ENCODE results near the gene NEGR1. TPM values are rescaled to one million over a fixed set of nuclear protein-coding genes. Genes with fewer than 3 reads are reported as not detected.

The NEGR1 gene
- total RNA-seq, 1 experiment from 2014 or later, result 0.05 TPM

DNA sequence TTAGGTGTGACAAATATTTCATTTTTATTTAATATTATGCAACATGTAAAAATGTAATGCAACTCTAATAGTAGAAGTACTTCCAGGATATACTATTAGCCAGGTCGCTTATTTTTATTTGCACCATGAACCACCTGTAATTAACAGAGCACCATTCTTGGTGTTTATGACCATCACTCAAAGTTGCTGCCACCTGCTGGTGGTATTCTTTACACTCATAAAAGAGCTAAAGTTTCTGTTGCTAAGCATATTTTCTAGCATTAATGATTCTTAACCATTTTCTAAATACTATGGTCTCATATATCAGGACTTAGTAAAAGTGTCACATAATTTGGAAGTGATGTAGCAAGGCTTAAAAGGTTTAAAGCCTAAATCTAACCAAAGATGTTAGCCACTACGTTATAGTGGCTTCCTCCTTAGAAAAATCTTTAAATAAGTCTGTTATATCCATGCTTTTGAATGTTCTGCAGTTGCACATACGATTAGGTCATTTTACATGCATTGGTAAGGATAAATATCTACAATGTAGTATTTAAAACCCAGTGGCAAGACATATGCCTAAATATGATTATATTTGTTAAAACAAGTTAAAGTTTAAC, 244.5 kb downstream of the NEGR1 start:
- no peak overlapping the region for H3K27ac ChIP-seq (ENCODE audit: low read depth, low read length)
- H3K4me2 ChIP-seq (ENCODE audit: low read length), result no peak overlapping the region
- H3K27me3 ChIP-seq (ENCODE audit: insufficient read depth, low read length), result no peaks in the 10 kb centered on the region
- CTCF ChIA-PET, result no interaction called here
- peaks cover 8 to 9% of the 10 kb centered on the region in 2 experiments; a peak in 3 of 4 replicates for H3K9me3 ChIP-seq (ENCODE audit: control insufficient read depth in 1 of 2, insufficient read depth in 1 of 2, low read depth in 1 of 2, low read length in 2 of 2)
- no peaks in the 10 kb centered on the region for H3K79me2 ChIP-seq (ENCODE audit: insufficient read depth, low read length)
- H3K4me1 ChIP-seq (ENCODE audit: control insufficient read depth in 1 of 2, insufficient read depth in 2 of 2, low read length in 2 of 2), result no peaks in the 10 kb centered on the region
- RAD21 ChIA-PET (ENCODE audit: low non-redundant PET in 1 of 2, low total read pairs in 2 of 2, uncharacterized antibody in 2 of 2, unreplicated experiment in 2 of 2), result no interaction called here
- no peaks in the 10 kb centered on the region for H3K9me2 ChIP-seq (ENCODE audit: insufficient read depth)
- TF ChIP-seq RAD21 (IDR thresholded peaks at IDR 0.05; ENCODE audit: low read depth) (peak; percentile 23; the same call in 1 of the 2 replicates), YY1 (IDR thresholded peaks at IDR 0.05; ENCODE audit: extremely low read depth, insufficient replicate concordance, low read depth, low read length) (no peak), SRF (IDR thresholded peaks at IDR 0.05; ENCODE audit: low read depth) (no peak)
- TF ChIP-seq, protein P1, sequence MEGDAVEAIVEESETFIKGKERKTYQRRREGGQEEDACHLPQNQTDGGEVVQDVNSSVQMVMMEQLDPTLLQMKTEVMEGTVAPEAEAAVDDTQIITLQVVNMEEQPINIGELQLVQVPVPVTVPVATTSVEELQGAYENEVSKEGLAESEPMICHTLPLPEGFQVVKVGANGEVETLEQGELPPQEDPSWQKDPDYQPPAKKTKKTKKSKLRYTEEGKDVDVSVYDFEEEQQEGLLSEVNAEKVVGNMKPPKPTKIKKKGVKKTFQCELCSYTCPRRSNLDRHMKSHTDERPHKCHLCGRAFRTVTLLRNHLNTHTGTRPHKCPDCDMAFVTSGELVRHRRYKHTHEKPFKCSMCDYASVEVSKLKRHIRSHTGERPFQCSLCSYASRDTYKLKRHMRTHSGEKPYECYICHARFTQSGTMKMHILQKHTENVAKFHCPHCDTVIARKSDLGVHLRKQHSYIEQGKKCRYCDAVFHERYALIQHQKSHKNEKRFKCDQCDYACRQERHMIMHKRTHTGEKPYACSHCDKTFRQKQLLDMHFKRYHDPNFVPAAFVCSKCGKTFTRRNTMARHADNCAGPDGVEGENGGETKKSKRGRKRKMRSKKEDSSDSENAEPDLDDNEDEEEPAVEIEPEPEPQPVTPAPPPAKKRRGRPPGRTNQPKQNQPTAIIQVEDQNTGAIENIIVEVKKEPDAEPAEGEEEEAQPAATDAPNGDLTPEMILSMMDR (IDR thresholded peaks at IDR 0.05 in 2 of 3, conservative IDR thresholded peaks at IDR 0.05 in 1 of 3; ENCODE audit: borderline replicate concordance in 1 of 3, insufficient read depth in 1 of 3, low read depth in 2 of 3, low read length in 2 of 3), result peak in 2 of 3 experiments; percentile 33 to 50; a peak in 3 of 6 replicates
- TF ChIP-seq, protein P2, sequence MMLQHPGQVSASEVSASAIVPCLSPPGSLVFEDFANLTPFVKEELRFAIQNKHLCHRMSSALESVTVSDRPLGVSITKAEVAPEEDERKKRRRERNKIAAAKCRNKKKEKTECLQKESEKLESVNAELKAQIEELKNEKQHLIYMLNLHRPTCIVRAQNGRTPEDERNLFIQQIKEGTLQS (IDR thresholded peaks at IDR 0.05), result no peak
- no peak overlapping the region for H3K4me3 ChIP-seq (replicated peaks in 1 of 2; ENCODE audit: low read depth in 1 of 2, low read length in 2 of 2)
- intact Hi-C loops (cut with micrococcal nuclease), result loop anchor here (10.0 kb wide), 1 partner anchor 943 kb away; no protein-coding TSS in a partner anchor
- H3K36me3 ChIP-seq (ENCODE audit: control insufficient read depth in 1 of 2, insufficient read depth in 2 of 2, low read length in 2 of 2), result no peaks in the 10 kb centered on the region
- POLR2A ChIA-PET, result no interaction called here
- no TSS peak for BruUV-seq (replicated peaks)
- DNase-seq (ENCODE audit: low read depth, low spot score) (peak; percentile 4), ATAC-seq (no peak)
- no peaks in the 10 kb centered on the region for H4K20me1 ChIP-seq (ENCODE audit: insufficient read depth)
- no peak overlapping the region for H2AFZ ChIP-seq (ENCODE audit: low read depth, low read length, poor library complexity, severe bottlenecking)
- no peak overlapping the region for H3K9ac ChIP-seq (ENCODE audit: low read length)

DNA sequence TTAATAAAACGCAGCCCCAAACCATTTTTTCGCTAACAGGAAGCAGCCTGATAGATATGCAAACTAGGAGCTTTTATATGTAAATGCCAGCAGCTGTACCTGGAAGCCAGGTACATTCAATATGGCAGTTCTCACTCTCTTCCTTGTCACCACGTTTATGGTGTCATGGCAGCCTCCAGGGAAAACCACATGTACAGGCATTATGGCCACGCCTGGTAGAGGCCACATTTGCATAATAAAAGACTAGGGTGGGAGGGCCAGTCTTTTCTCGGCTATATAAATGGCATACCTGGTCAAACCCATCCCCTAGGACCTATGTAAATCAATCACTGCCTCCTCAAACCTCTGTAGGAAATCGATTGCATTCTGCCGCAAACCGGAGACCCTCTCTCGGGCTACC, 247.5 kb downstream of the NEGR1 start:
- Histone ChIP-seq H3K27ac (ENCODE audit: low read depth, low read length) (no peak overlapping the region), H3K4me3 (replicated peaks in 1 of 2; ENCODE audit: low read depth in 1 of 2, low read length in 2 of 2) (no peak overlapping the region), H3K9ac (ENCODE audit: low read length) (no peak overlapping the region), H3K27me3 (ENCODE audit: insufficient read depth, low read length) (no peaks in the 10 kb centered on the region), H2AFZ (ENCODE audit: low read depth, low read length, poor library complexity, severe bottlenecking) (no peak overlapping the region), H3K9me2 (ENCODE audit: insufficient read depth) (no peaks in the 10 kb centered on the region), H3K36me3 (ENCODE audit: control insufficient read depth in 1 of 2, insufficient read depth in 2 of 2, low read length in 2 of 2) (no peaks in the 10 kb centered on the region), H3K4me1 (ENCODE audit: control insufficient read depth in 1 of 2, insufficient read depth in 2 of 2, low read length in 2 of 2) (no peaks in the 10 kb centered on the region), H3K4me2 (ENCODE audit: low read length) (no peak overlapping the region), H4K20me1 (ENCODE audit: insufficient read depth) (no peaks in the 10 kb centered on the region), H3K9me3 (ENCODE audit: control insufficient read depth in 1 of 2, insufficient read depth in 1 of 2, low read depth in 1 of 2, low read length in 2 of 2) (peaks cover 4% of the 10 kb centered on the region in 2 experiments; a peak in 1 of 4 replicates), H3K79me2 (ENCODE audit: insufficient read depth, low read length) (no peaks in the 10 kb centered on the region)
- ATAC-seq (no peak), DNase-seq (ENCODE audit: low read depth, low spot score) (no peak)
- POLR2A ChIA-PET, result no interaction called here
- no peak for TF ChIP-seq ELF1 (IDR thresholded peaks at IDR 0.05; ENCODE audit: borderline replicate concordance, low read depth)
- TF ChIP-seq EGR1 (IDR thresholded peaks at IDR 0.05; ENCODE audit: low read depth), result no peak
- TF ChIP-seq EZH2phosphoT487 (IDR thresholded peaks at IDR 0.05; ENCODE audit: borderline replicate concordance), result no peak
- TF ChIP-seq, protein P3, sequence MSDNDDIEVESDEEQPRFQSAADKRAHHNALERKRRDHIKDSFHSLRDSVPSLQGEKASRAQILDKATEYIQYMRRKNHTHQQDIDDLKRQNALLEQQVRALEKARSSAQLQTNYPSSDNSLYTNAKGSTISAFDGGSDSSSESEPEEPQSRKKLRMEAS (IDR thresholded peaks at IDR 0.05), result no peak
- TF ChIP-seq, protein P1 (IDR thresholded peaks at IDR 0.05 in 2 of 3, conservative IDR thresholded peaks at IDR 0.05 in 1 of 3; ENCODE audit: borderline replicate concordance in 1 of 3, insufficient read depth in 1 of 3, low read depth in 2 of 3, low read length in 2 of 3), result no peak
- no peak for TF ChIP-seq ZNF274 (IDR thresholded peaks at IDR 0.05; ENCODE audit: low read depth, low read length)
- TF ChIP-seq SIN3A (IDR thresholded peaks at IDR 0.05; ENCODE audit: low read depth), result no peak
- TF ChIP-seq POLR2A (IDR thresholded peaks at IDR 0.05; ENCODE audit: borderline replicate concordance, extremely low read depth, insufficient read depth, insufficient read length), result no peak
- no peak for TF ChIP-seq POLR2AphosphoS5 (IDR thresholded peaks at IDR 0.05; ENCODE audit: low read depth, low read length)
- no peak for TF ChIP-seq CBX3 (IDR thresholded peaks at IDR 0.05; ENCODE audit: low read depth)
- no peak for TF ChIP-seq ZFX (IDR thresholded peaks at IDR 0.05)
- no peak for TF ChIP-seq EZH2 (IDR thresholded peaks at IDR 0.05)
- TF ChIP-seq CEBPB (IDR thresholded peaks at IDR 0.05; ENCODE audit: low read depth), result no peak
- CTCF ChIA-PET, result no interaction called here
- RAD21 ChIA-PET (ENCODE audit: low non-redundant PET in 1 of 2, low total read pairs in 2 of 2, uncharacterized antibody in 2 of 2, unreplicated experiment in 2 of 2), result no interaction called here
- intact Hi-C loops (cut with micrococcal nuclease), result loop anchor here (10.0 kb wide), 1 partner anchor 940 kb away; no protein-coding TSS in a partner anchor
- BruUV-seq (replicated peaks), result no TSS peak
